ENCODE data around the gene RAET1G. TPM values are rescaled to one million over a fixed set of nuclear protein-coding genes. Genes with fewer than 3 reads are reported as not detected.

RAET1G gene
- total RNA-seq, 4 donors from 2014 or later: not detected

GRCh38 chr6:149925974-149926777 is 3.3 kb upstream of the RAET1G start:
- intact Hi-C loops (cut with DNase I; ENCODE audit: low total_unique reads): loop anchor here (2.0 kb wide), 1 partner anchor 91 kb away; no protein-coding TSS in a partner anchor
- peaks cover 71% of the 10 kb centered on the region for H3K27me3 ChIP-seq
- H3K36me3 ChIP-seq: no peaks in the 10 kb centered on the region
- no peak for TF ChIP-seq POLR2A (IDR thresholded peaks at IDR 0.05)
- TF ChIP-seq, protein P1, sequence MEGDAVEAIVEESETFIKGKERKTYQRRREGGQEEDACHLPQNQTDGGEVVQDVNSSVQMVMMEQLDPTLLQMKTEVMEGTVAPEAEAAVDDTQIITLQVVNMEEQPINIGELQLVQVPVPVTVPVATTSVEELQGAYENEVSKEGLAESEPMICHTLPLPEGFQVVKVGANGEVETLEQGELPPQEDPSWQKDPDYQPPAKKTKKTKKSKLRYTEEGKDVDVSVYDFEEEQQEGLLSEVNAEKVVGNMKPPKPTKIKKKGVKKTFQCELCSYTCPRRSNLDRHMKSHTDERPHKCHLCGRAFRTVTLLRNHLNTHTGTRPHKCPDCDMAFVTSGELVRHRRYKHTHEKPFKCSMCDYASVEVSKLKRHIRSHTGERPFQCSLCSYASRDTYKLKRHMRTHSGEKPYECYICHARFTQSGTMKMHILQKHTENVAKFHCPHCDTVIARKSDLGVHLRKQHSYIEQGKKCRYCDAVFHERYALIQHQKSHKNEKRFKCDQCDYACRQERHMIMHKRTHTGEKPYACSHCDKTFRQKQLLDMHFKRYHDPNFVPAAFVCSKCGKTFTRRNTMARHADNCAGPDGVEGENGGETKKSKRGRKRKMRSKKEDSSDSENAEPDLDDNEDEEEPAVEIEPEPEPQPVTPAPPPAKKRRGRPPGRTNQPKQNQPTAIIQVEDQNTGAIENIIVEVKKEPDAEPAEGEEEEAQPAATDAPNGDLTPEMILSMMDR (IDR thresholded peaks at IDR 0.05): peak; percentile 91 to 99 (median 92)
- no peak for TF ChIP-seq POLR2AphosphoS5 (IDR thresholded peaks at IDR 0.05)
- no peak for TF ChIP-seq EP300 (IDR thresholded peaks at IDR 0.05; ENCODE audit: low read depth)
- H3K9me3 ChIP-seq: no peaks in the 10 kb centered on the region
- 2 to 29% methylated on average over 2 to 31 of the region's 31 CpGs for WGBS, 2 donors (ENCODE audit: low coverage in 1 of 2)
- peak overlapping the region in 3 of 4 donors; percentile 28 to 46 (median 39) for H3K27ac ChIP-seq
- peak overlapping the region; percentile 28 to 62 (median 45) for H3K4me3 ChIP-seq
- in situ Hi-C loops (cut with MboI; ENCODE audit: low pct_ligation_motif_present in 1 of 4, low pct_unique_long_range_greater_than_20kb in 1 of 4, low sequenced_read_pairs in 3 of 4): loop anchor here in 2 of 4 donors (10.0 kb wide), 2 partner anchors 81 to 201 kb away; no protein-coding TSS in a partner anchor
- H3K4me1 ChIP-seq: peaks cover 10 to 33% (median 21%) of the 10 kb centered on the region in 4 donors
- DNase-seq: peak; percentile 93

- in situ Hi-C loops (cut with MboI; ENCODE audit: low pct_ligation_motif_present in 1 of 4, low pct_unique_long_range_greater_than_20kb in 1 of 4, low sequenced_read_pairs in 3 of 4): loop anchor here in 2 of 4 donors (10.0 kb wide), 2 partner anchors 81 to 201 kb away; no protein-coding TSS in a partner anchor
- peak; percentile 42 for DNase-seq
- peak overlapping the region in 3 of 4 donors; percentile 28 to 46 (median 39) for H3K27ac ChIP-seq
Observed at GRCh38 chr6:149925253-149925973, 2.5 kb upstream of the RAET1G start.

GRCh38 chr6:149924933-149925252 is 2.0 kb upstream of the RAET1G start:
- Histone ChIP-seq H3K4me1 (peaks cover 10 to 33% (median 21%) of the 10 kb centered on the region in 4 donors), H3K4me3 (no peak overlapping the region), H3K9me3 (no peaks in the 10 kb centered on the region), H3K36me3 (no peaks in the 10 kb centered on the region), H3K27ac (no peak overlapping the region), H3K27me3 (peaks cover 58% of the 10 kb centered on the region)
- intact Hi-C loops (cut with DNase I; ENCODE audit: low total_unique reads): no loop called here
- TF ChIP-seq POLR2AphosphoS5 (IDR thresholded peaks at IDR 0.05) (no peak), EP300 (IDR thresholded peaks at IDR 0.05; ENCODE audit: low read depth) (no peak), POLR2A (IDR thresholded peaks at IDR 0.05) (no peak)
- TF ChIP-seq, protein P1 (IDR thresholded peaks at IDR 0.05): no peak
- in situ Hi-C loops (cut with MboI; ENCODE audit: low pct_ligation_motif_present in 1 of 4, low pct_unique_long_range_greater_than_20kb in 1 of 4, low sequenced_read_pairs in 3 of 4): loop anchor here in 3 of 4 donors (5.0 to 10.0 kb wide), 4 partner anchors 80 to 200 kb away; no protein-coding TSS in a partner anchor
- WGBS, 2 donors (ENCODE audit: low coverage in 1 of 2): 74 to 80% methylated on average over 1 to 4 of the region's 4 CpGs
- no peak for DNase-seq

More at GRCh38 chr6:149925253-149925973, 2.5 kb upstream of the RAET1G start:
- 15% methylated on average over 34 of the region's 34 CpGs; no CpG with 5 or more reads in 1 of the 2 donors for WGBS, 2 donors (ENCODE audit: low coverage in 1 of 2)
- peaks cover 10 to 33% (median 21%) of the 10 kb centered on the region in 4 donors for H3K4me1 ChIP-seq
- H3K36me3 ChIP-seq: no peaks in the 10 kb centered on the region
- H3K4me3 ChIP-seq: peak overlapping the region; percentile 28 to 62 (median 45)
- TF ChIP-seq EP300 (IDR thresholded peaks at IDR 0.05; ENCODE audit: low read depth): no peak
- no peak for TF ChIP-seq POLR2AphosphoS5 (IDR thresholded peaks at IDR 0.05)
- TF ChIP-seq, protein P1 (IDR thresholded peaks at IDR 0.05): no peak
- no peak for TF ChIP-seq POLR2A (IDR thresholded peaks at IDR 0.05)
- peaks cover 64% of the 10 kb centered on the region for H3K27me3 ChIP-seq
- H3K9me3 ChIP-seq: no peaks in the 10 kb centered on the region
- intact Hi-C loops (cut with DNase I; ENCODE audit: low total_unique reads): no loop called here
